H1 (cell line): ENCODE data around the gene FGFBP3.

Experiments used
- KDM1A ChIP-seq: fragments of 200-600, 300-600 bp; sonication (generic); IDR thresholded peaks from 2 replicates; pipeline ENCODE4 v1.7.1; 2016; ENCODE audit warnings: mild to moderate bottlenecking, low read length, borderline replicate concordance
- POLR2A ChIP-seq, 2 experiments: IDR thresholded peaks; 1 replicate in 1 of 2; 2 replicates in 1 of 2; pipeline ENCODE4 v1.6.1; 2011; ENCODE audit warnings: low read depth in 2 of 2, low read length in 2 of 2, mild to moderate bottlenecking in 2 of 2; ENCODE audit errors: control extremely low read depth in 1 of 2
- TF ChIP-seq, protein P1 (sequence below), 3 experiments: IDR thresholded peaks; 1 replicate in 2 of 3; 2 replicates in 1 of 3; pipeline versions ENCODE4 v1.5.1 to v1.6.1; 2011; ENCODE audit warnings: low read length in 3 of 3, mild to moderate bottlenecking in 3 of 3, inconsistent platforms in 2 of 3, low read depth in 1 of 3, moderate library complexity in 1 of 3; ENCODE audit not compliant: insufficient read depth in 1 of 3; ENCODE audit errors: control extremely low read depth in 1 of 3

GRCh38 chr10:91896212-91896756 lies 13.0 kb downstream of the FGFBP3 start:
- TF ChIP-seq, protein P1, sequence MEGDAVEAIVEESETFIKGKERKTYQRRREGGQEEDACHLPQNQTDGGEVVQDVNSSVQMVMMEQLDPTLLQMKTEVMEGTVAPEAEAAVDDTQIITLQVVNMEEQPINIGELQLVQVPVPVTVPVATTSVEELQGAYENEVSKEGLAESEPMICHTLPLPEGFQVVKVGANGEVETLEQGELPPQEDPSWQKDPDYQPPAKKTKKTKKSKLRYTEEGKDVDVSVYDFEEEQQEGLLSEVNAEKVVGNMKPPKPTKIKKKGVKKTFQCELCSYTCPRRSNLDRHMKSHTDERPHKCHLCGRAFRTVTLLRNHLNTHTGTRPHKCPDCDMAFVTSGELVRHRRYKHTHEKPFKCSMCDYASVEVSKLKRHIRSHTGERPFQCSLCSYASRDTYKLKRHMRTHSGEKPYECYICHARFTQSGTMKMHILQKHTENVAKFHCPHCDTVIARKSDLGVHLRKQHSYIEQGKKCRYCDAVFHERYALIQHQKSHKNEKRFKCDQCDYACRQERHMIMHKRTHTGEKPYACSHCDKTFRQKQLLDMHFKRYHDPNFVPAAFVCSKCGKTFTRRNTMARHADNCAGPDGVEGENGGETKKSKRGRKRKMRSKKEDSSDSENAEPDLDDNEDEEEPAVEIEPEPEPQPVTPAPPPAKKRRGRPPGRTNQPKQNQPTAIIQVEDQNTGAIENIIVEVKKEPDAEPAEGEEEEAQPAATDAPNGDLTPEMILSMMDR (IDR thresholded peaks at IDR 0.05; ENCODE audit: control extremely low read depth in 1 of 3, insufficient read depth in 1 of 3, low read depth in 1 of 3, low read length in 3 of 3) = no peak
- no peak for TF ChIP-seq POLR2A (IDR thresholded peaks at IDR 0.05; ENCODE audit: control extremely low read depth in 1 of 2, low read depth in 2 of 2, low read length in 2 of 2)
- TF ChIP-seq KDM1A = no peak
